ENCODE results near the gene SLC2A1. TPM values are rescaled to one million over a fixed set of nuclear protein-coding genes. Genes with fewer than 3 reads are reported as not detected.

Gene SLC2A1
- total RNA-seq, 1 experiment from 2014 or later: 327 TPM

DNA sequence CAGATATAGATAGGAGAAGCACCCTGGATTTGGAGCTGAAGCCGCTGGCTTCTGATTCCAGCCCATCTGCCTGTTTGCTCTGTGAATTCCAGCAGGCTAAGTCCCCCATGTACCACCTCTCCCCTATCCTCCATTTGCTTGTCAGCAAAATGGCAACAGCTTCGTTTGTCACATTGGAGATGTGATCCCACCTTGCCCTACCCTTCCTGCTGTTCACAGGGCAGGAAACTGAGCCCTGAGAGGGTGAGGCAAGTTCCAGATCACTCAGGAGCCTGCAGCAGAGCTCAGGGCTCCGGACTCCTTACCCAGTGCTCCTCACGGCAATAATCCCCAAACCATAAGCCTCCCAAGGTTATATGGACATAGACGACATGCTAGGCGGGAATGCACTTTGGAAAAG lies 14.9 kb downstream of the SLC2A1 start:
- intact Hi-C loops (cut with micrococcal nuclease; ENCODE audit: unreplicated experiment): loop anchor here (1.0 to 10.0 kb wide), 3 partner anchors 130 to 704 kb away; partner anchors contain the start of gene PTPRF
- TSS peak; percentile 76 for BruUV-seq (replicated peaks)
- H3K4me1 ChIP-seq (replicated peaks; ENCODE audit: insufficient read depth): peaks cover 98% of the 10 kb centered on the region
- peaks cover 20% of the 10 kb centered on the region for H3K36me3 ChIP-seq (ENCODE audit: low read depth)
- H2AFZ ChIP-seq: no peak overlapping the region
- POLR2A ChIA-PET (ENCODE audit: unreplicated experiment): interaction anchor here (0.5 to 1.2 kb wide), 8 partner anchors 9 to 264 kb away, joined by 3 to 36 read pairs (median 4); no protein-coding TSS in a partner anchor
- no peak for DNase-seq
- no peaks in the 10 kb centered on the region for H3K9me3 ChIP-seq (ENCODE audit: insufficient read depth, low read depth)
- peak overlapping the region; percentile 38; the same call in 1 of the 2 replicates for H3K4me3 ChIP-seq
- peaks cover 83% of the 10 kb centered on the region for H3K79me2 ChIP-seq (ENCODE audit: low read depth)
- H3F3A ChIP-seq (ENCODE audit: insufficient read depth, low read depth): peaks cover 84% of the 10 kb centered on the region
- H3K4me2 ChIP-seq: peak overlapping the region; percentile 78
- TF ChIP-seq EZH2 (IDR thresholded peaks at IDR 0.05; ENCODE audit: low read depth): no peak
- TF ChIP-seq, protein P1, sequence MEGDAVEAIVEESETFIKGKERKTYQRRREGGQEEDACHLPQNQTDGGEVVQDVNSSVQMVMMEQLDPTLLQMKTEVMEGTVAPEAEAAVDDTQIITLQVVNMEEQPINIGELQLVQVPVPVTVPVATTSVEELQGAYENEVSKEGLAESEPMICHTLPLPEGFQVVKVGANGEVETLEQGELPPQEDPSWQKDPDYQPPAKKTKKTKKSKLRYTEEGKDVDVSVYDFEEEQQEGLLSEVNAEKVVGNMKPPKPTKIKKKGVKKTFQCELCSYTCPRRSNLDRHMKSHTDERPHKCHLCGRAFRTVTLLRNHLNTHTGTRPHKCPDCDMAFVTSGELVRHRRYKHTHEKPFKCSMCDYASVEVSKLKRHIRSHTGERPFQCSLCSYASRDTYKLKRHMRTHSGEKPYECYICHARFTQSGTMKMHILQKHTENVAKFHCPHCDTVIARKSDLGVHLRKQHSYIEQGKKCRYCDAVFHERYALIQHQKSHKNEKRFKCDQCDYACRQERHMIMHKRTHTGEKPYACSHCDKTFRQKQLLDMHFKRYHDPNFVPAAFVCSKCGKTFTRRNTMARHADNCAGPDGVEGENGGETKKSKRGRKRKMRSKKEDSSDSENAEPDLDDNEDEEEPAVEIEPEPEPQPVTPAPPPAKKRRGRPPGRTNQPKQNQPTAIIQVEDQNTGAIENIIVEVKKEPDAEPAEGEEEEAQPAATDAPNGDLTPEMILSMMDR (conservative IDR thresholded peaks at IDR 0.05): no peak
- peak overlapping the region; percentile 99 for H3K27ac ChIP-seq
- no peaks in the 10 kb centered on the region for H3K9me2 ChIP-seq (ENCODE audit: insufficient read depth)
- H4K20me1 ChIP-seq (ENCODE audit: insufficient read depth): no peaks in the 10 kb centered on the region
- CTCF ChIA-PET: interaction anchor here (0.6 to 1.1 kb wide), 5 partner anchors 9 to 132 kb away, joined by 3 to 13 read pairs (median 4); no protein-coding TSS in a partner anchor
- H3K27me3 ChIP-seq (ENCODE audit: insufficient read depth, low read depth): no peaks in the 10 kb centered on the region

DNA sequence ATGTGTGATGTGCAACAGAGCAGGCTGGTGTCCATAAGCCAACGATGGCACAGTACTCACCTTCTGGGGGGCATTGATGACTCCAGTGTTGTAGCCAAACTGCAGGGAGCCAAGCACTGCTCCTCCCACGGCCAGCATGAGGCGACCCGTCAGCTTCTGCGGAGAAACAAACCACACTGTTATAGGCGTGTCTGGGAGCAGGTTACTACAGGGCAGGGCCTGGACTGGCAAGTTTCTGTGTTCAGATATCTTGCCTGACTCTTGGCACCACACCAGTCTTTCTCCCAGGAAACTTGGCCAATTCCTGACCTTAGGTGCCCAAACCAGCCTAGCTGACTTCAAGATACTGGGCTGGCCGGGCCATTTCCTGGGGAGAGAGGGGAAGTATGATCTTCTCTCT lies 15.5 kb downstream of the SLC2A1 start:
- Histone ChIP-seq H3K9me2 (ENCODE audit: insufficient read depth) (no peaks in the 10 kb centered on the region), H3K4me3 (peak overlapping the region; percentile 38; the same call in 1 of the 2 replicates), H3F3A (ENCODE audit: insufficient read depth, low read depth) (peaks cover 86% of the 10 kb centered on the region), H3K79me2 (ENCODE audit: low read depth) (peaks cover 83% of the 10 kb centered on the region), H3K4me1 (replicated peaks; ENCODE audit: insufficient read depth) (peaks cover 98% of the 10 kb centered on the region), H4K20me1 (ENCODE audit: insufficient read depth) (no peaks in the 10 kb centered on the region), H3K27ac (peak overlapping the region; percentile 99), H3K4me2 (peak overlapping the region; percentile 78), H3K9me3 (ENCODE audit: insufficient read depth, low read depth) (no peaks in the 10 kb centered on the region), H2AFZ (no peak overlapping the region), H3K27me3 (ENCODE audit: insufficient read depth, low read depth) (no peaks in the 10 kb centered on the region), H3K36me3 (ENCODE audit: low read depth) (peaks cover 20% of the 10 kb centered on the region)
- intact Hi-C loops (cut with micrococcal nuclease; ENCODE audit: unreplicated experiment): loop anchor here (1.0 to 10.0 kb wide), 3 partner anchors 130 to 704 kb away; partner anchors contain the start of gene PTPRF
- no TSS peak for BruUV-seq (replicated peaks)
- ChIA-PET POLR2A (ENCODE audit: unreplicated experiment) (interaction anchor here (0.5 to 1.2 kb wide), 4 partner anchors 9 to 20 kb away, joined by 3 to 6 read pairs (median 4); no protein-coding TSS in a partner anchor), CTCF (interaction anchor here (0.6 to 2.0 kb wide), 4 partner anchors 9 to 132 kb away, joined by 3 to 8 read pairs (median 4); no protein-coding TSS in a partner anchor)
- TF ChIP-seq EZH2 (IDR thresholded peaks at IDR 0.05; ENCODE audit: low read depth): no peak
- TF ChIP-seq, protein P1 (conservative IDR thresholded peaks at IDR 0.05): no peak
- peak; percentile 95 to 98 for DNase-seq

DNA sequence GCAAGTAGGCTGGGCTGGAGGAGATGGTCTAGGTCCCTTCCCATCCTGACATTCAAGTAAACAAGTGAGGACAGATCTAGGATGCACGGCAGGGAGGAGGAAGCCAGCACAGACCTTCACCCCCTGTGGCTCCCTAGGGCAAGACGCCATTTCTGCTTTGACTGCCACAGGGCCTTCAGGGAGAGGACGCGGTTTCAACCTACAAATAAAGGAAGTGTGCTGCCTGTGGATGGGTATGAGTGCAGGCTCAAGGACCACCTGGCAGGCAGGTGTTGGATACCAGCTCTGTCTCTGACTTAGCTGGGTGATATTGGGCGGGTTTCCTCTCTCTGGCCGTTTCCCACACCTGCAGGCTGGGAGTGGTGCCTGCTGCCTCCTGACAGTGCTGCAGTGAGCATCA lies 16.2 kb downstream of the SLC2A1 start:
- intact Hi-C loops (cut with micrococcal nuclease; ENCODE audit: unreplicated experiment): loop anchor here (5.0 to 10.0 kb wide), 2 partner anchors 592 to 705 kb away; partner anchors contain the start of gene PTPRF
- CTCF ChIA-PET: interaction anchor here (0.9 to 2.0 kb wide), 2 partner anchors 20 to 131 kb away, joined by 3 to 8 read pairs; no protein-coding TSS in a partner anchor
- no peaks in the 10 kb centered on the region for H4K20me1 ChIP-seq (ENCODE audit: insufficient read depth)
- no peaks in the 10 kb centered on the region for H3K9me3 ChIP-seq (ENCODE audit: insufficient read depth, low read depth)
- H3K4me1 ChIP-seq (replicated peaks; ENCODE audit: insufficient read depth): peaks cover 98% of the 10 kb centered on the region
- TSS peak; percentile 10 for BruUV-seq (replicated peaks)
- H3K4me3 ChIP-seq: peak overlapping the region; percentile 18; the same call in 1 of the 2 replicates
- H3F3A ChIP-seq (ENCODE audit: insufficient read depth, low read depth): peaks cover 94% of the 10 kb centered on the region
- no peak overlapping the region for H2AFZ ChIP-seq
- peaks cover 20% of the 10 kb centered on the region for H3K36me3 ChIP-seq (ENCODE audit: low read depth)
- H3K27me3 ChIP-seq (ENCODE audit: insufficient read depth, low read depth): no peaks in the 10 kb centered on the region
- H3K27ac ChIP-seq: peak overlapping the region; percentile 99
- no peak for TF ChIP-seq EZH2 (IDR thresholded peaks at IDR 0.05; ENCODE audit: low read depth)
- TF ChIP-seq, protein P1 (conservative IDR thresholded peaks at IDR 0.05): no peak
- peak overlapping the region; percentile 78 for H3K4me2 ChIP-seq
- peaks cover 81% of the 10 kb centered on the region for H3K79me2 ChIP-seq (ENCODE audit: low read depth)
- no peaks in the 10 kb centered on the region for H3K9me2 ChIP-seq (ENCODE audit: insufficient read depth)
- POLR2A ChIA-PET (ENCODE audit: unreplicated experiment): interaction anchor here (0.5 to 1.6 kb wide), 5 partner anchors 9 to 707 kb away, joined by 3 to 18 read pairs (median 4); no protein-coding TSS in a partner anchor
- DNase-seq: no peak

All from PC-9 (cell line).